D341Med (cell line): Measurements from ENCODE around the gene MALRD1.
"Not testable (repeated sequence)": the region's sequence is repeated elsewhere in the genome, so short reads cannot be mapped to it uniquely, and the experiment has no call there.

Experiments used
- DNase-seq: peaks from one replicate; pipeline ENCODE4 v3.0.0; 2012; ENCODE audit warnings: low spot score

The MALRD1 gene

DNA sequence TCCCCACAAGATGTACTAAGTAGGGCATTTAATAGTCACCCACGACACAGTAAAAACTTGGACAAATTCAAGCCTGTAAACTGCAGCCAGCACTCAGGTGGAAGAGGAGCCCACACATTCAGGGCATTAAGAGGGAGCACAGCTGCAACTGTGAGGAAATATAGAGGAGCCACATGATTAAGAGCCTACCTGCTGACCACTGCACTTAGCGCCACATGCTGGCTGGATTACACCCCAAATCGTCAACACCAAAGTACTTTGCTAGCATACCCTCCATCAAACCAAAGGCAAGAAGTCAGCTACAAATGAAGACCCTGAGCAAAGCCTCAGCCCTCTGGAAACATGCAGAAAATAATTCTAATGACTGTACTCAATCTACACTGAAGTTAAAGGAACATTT lies 445.3 kb downstream of the MALRD1 start:
- DNase-seq = no peak

GRCh38 chr10:19497026-19497425 lies 448.4 kb downstream of the MALRD1 start:
- DNase-seq = no peak

DNA sequence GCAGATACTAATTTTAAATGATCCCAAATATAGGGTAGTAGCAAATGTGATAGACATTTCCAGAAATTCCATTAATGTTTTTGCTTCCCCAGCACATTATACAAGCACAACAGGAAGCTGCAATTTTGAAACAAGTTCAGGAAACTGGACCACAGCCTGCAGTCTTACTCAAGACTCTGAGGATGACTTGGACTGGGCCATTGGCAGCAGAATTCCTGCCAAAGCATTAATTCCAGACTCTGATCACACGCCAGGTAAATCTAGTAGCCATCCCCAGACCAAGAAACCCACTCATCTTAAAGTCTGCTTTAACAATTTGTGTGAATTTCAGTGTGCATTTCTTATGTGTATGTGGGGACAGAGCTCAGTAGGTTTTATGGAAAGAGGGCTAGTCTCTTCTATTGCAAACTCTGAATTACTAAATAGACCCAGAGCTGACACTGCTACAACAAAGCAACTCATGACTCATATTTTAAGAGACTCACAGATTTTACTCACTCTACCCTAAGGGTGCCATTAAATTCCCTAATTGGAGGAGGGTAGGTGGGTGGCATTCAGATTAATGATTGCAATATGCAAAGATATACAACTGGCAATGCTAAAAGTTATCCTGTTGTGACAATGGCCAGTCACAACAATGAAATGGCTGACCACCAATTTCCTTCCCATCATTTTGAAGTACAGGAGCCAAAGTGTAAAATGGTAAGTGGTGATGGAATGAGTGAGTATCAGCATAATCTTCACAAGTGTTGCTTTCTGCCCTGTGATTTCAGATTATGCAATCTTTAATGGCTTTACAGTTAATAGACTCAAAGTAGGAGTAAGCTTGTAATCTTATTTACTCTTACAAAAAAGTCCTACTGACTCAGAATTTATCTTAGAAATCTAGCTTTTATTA lies 450.0 kb downstream of the MALRD1 start:
- no peak for DNase-seq

DNA sequence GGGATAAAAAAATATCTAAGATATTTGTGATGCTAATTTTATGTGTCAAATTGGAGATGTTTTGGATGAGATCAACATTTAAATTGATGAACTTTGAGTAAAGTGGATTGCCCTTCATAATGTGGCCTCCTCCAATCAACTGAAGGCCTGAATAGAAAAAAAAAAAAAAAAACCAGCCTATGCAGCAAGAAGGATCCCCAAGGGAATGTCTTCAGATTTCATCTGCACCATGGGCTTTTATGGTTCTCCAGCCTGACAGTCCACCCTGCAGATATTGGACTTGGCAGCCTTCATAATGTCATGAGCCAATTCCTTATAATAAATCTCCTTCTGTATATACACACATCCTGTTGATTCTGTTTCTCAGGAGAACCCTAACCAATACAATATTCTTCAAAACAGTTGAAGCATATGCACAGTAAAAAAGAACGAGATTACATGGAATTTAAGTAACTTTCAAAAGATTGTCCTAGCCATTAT lies 450.7 kb downstream of the MALRD1 start:
- DNase-seq = no peak

- no peak for DNase-seq
Observed at GRCh38 chr10:19500959-19501358, 452.4 kb downstream of the MALRD1 start.

GRCh38 chr10:19505320-19506312 lies 457.0 kb downstream of the MALRD1 start:
- DNase-seq = no peak

DNA sequence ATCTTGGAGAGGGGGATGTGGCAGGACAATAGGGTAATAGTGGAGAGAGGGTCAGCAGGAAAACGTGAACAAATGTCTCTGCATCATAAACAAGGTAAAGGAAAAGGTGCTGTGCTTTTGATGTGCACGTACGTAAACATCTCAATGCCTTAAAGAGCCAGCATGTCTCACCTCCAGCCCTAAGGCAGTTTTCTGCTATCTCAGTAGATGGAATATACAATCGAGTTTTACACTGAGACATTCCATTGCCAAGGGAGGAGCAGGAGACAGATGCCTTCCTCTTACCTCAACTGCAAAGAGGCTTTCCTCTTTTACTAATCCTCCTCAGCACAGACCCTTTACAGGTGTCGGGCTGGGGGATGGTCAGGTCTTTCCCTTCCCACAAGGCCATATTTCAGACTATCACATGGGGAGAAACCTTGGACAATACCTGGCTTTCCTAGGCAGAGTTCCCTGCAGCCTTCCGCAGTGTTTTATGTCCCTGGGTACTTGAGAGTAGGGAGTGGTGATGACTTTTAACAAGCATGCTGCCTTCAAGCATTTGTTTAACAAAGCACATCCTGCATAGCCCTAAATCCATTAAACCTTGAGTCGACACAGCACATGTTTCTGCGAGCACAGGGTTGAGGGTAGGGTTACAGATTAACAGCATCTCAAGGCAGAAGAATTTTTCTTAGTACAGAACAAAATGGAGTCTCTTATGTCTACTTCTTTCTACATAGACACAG lies 461.6 kb downstream of the MALRD1 start:
- DNase-seq = not testable (repeated sequence)

GRCh38 chr10:19518109-19518508 lies 469.5 kb downstream of the MALRD1 start:
- no peak for DNase-seq

- DNase-seq = no peak
Observed at GRCh38 chr10:19518632-19519031, 470.0 kb downstream of the MALRD1 start.

- peak; percentile 40 for DNase-seq
Observed at GRCh38 chr10:19531324-19531723, 482.7 kb downstream of the MALRD1 start.

GRCh38 chr10:19532411-19532810 lies 483.8 kb downstream of the MALRD1 start:
- no peak for DNase-seq

DNA sequence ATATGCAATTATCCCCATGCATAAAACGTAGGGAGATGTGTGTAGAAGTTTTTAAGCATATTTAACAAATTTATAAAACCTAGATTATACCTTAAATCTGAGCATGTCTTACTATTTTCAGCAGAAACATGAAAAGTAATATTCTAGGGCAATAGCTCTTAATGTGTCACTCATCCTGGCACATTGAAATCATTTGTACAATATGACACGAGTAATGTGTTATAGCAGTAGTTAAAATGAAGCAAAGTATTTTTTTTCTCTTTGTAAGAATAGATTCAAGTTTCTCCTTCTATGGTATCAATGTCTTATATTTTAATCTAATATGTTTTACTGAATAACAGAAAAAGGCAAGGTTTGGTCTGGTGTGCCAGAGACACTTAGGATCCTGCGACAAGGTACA lies 492.7 kb downstream of the MALRD1 start:
- no peak for DNase-seq

DNA sequence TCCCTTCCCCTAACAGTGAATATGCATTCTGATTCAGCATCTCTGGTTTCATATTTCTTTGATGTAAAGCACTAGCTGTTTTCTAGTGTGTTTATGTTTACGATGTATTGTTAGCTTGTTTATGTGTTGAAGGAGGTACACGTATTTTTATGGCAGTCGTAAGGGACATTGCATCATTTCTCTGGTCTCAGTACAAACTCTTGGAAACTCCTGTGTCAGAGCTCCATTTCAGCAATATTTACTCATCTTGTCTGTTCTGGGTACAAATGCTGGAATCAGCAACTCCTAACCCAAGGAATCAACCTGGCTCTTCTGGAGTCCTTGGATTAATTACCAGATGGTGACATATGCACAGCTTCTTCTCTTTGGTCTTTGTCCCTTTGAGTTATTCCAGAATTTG lies 497.6 kb downstream of the MALRD1 start:
- no peak for DNase-seq

DNA sequence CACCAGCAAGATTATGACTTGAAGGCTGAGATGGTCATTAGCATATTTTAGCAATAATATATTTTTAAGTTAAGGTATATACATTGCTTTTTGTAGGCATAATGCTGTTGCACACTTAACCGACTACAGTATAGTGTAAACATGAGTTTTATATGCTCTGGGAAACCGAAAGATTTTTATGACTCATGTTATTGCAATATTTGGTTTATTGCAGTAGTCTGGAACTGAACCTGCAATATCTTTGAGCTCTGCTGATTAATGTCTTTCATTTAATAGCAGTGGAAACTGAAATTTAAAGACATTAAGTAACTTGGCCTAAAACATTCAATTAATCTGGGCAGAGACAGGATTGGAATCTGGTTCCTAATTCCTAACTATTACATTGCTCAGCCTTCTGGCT lies 500.9 kb downstream of the MALRD1 start:
- no peak for DNase-seq

GRCh38 chr10:19556666-19557065 lies 508.1 kb downstream of the MALRD1 start:
- no peak for DNase-seq

GRCh38 chr10:19561181-19561580 lies 512.6 kb downstream of the MALRD1 start:
- DNase-seq = no peak

DNA sequence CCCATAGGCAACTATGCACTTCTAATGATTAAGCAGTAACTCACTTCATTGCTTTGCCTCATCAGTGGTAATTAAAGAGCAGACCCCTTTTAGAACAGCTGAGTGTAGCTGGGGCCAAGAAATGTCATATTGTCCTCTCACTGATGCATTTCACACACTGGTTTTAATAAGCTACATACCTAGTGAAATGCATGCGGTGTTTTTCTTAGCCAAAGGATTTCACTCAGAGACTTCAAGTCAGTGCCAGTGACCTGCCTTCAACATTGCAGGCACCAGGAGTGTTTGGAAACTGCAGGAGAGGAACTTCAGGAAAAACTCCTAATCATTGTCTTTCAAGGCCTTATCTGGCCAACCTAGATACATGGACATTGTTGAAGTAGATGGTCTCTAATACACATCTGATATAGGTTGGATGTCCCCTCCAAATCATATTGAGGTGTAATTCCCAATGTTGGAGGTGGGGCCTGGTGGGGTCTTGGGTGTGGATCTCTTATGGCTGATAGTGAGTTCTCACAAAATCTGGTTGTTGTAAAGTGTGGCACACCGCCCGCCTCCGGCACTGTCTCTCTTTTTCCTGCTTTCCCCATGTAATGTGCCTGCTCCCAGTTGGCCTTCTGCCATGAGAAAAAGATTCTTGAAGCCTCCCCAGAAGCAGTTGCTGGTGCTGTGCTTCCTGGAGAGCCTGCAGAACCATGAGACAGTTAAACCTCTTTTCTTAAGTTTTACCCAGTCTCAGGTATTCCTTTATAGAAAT lies 515.0 kb downstream of the MALRD1 start:
- DNase-seq = no peak

- no peak for DNase-seq
Observed at GRCh38 chr10:19570120-19570519, 521.5 kb downstream of the MALRD1 start.

DNA sequence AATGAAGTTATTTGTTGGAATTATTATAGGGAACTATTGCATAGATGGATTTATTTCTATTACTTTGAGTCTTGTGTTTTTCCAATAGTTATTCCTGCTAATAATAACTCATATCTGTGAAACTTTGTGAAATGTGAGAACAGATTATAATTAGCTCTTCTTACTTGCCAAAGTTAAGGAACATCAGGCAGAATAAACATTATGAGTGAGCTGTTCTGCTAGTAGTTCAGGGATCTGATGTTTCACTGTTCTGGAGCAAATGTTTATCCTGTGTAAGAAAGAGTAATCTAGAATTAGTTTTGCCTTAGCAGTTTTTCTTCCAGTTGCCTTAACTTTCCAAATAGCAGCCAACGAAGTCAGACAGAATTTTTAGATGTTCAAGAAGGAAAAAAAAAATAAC lies 522.4 kb downstream of the MALRD1 start:
- no peak for DNase-seq

GRCh38 chr10:19572056-19572455 lies 523.5 kb downstream of the MALRD1 start:
- DNase-seq = no peak

DNA sequence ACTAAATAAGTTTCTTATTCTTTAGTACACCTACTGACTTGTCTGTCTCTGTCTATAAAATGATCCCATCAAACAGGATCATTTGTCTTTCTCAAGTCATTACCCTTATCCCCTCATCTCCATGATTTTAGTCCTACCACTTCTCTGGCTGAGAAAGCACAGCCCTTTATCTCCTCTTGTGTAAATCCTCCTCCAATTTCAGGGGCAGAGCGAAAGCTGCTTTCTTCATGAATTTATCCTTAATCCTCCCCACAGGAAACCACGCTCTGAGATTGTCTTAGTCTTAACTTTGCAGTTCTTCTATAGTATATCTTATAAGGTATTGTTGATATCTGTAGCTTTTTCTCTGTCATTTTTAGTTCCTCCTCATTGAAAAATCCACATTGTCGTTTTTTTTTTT lies 528.0 kb downstream of the MALRD1 start:
- peak; percentile 52 for DNase-seq
